ENCODE results near the gene IGFL2.
"Not testable (repeated sequence)": the region's sequence is repeated elsewhere in the genome, so short reads cannot be mapped to it uniquely, and the experiment has no call there.

The IGFL2 gene

GRCh38 chr19:46144756-46145155 lies 3.3 kb upstream of the IGFL2 start:
- DNase-seq = no peak

- DNase-seq = no peak
Observed at GRCh38 chr19:46147166-46147740, 785 bp upstream of the IGFL2 start.

GRCh38 chr19:46150606-46151005 lies 2.6 kb downstream of the IGFL2 start:
- no peak for DNase-seq

GRCh38 chr19:46155237-46155636 lies 7.2 kb downstream of the IGFL2 start:
- DNase-seq = no peak

- DNase-seq = no peak
Observed at GRCh38 chr19:46159418-46160232, 11.6 kb downstream of the IGFL2 start.

- no peak for DNase-seq
Observed at GRCh38 chr19:46160233-46160775, 12.3 kb downstream of the IGFL2 start.

- DNase-seq = not testable (repeated sequence)
Observed at GRCh38 chr19:46161642-46162257, 13.7 kb downstream of the IGFL2 start.

GRCh38 chr19:46162731-46163130 lies 14.7 kb downstream of the IGFL2 start:
- DNase-seq = no peak

GRCh38 chr19:46173886-46174480 lies 25.9 kb downstream of the IGFL2 start:
- DNase-seq = no peak

GRCh38 chr19:46176116-46176860 lies 28.2 kb downstream of the IGFL2 start:
- DNase-seq = no peak

GRCh38 chr19:46179076-46179759 lies 31.2 kb downstream of the IGFL2 start:
- DNase-seq = no peak

- no peak for DNase-seq
Observed at GRCh38 chr19:46180701-46181387, 32.8 kb downstream of the IGFL2 start.

- DNase-seq = no peak
Observed at GRCh38 chr19:46181388-46181779, 33.3 kb downstream of the IGFL2 start.

GRCh38 chr19:46182476-46182875 lies 34.4 kb downstream of the IGFL2 start:
- DNase-seq = no peak

GRCh38 chr19:46184775-46185710 lies 37.0 kb downstream of the IGFL2 start:
- DNase-seq = not testable (repeated sequence)

GRCh38 chr19:46186101-46186716 lies 38.2 kb downstream of the IGFL2 start:
- no peak for DNase-seq

- DNase-seq = no peak
Observed at GRCh38 chr19:46186717-46187101, 38.7 kb downstream of the IGFL2 start.

GRCh38 chr19:46189971-46190888 lies 42.2 kb downstream of the IGFL2 start:
- no peak for DNase-seq

- no peak for DNase-seq
Observed at GRCh38 chr19:46191356-46191755, 43.3 kb downstream of the IGFL2 start.
